ENCODE data around the gene PELI2.

The PELI2 gene

GRCh38 chr14:56117765-56118610 is at the start of gene PELI2:
Gene PELI2, plus strand, starts transcription at chr14:56118411. Its CDS starts 250 bp downstream, at chr14:56118661.
- peak; percentile 46 for DNase-seq

DNA sequence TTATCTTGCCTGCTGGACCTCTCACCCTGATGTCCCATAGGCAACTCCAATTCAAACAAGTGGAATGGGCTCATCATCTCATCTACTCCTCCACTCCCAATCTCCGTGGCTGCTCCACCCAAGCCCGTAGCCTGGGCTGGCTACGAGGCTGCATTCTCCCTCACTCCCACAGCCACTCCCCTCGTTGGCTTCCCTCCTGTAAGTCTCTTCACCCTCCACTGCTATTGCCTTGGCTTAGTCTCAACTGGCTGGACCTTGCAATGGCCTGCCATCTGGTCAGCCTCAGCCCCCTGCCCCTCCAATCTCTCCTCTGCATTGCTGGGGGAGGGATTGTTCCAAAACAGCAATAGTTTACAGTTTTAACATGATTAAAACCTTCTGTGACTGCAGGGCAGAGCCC is 44.4 kb upstream of the PELI2 start:
- DNase-seq, result no peak

GRCh38 chr14:56075301-56075700 is 42.9 kb upstream of the PELI2 start:
- DNase-seq, result no peak

DNA sequence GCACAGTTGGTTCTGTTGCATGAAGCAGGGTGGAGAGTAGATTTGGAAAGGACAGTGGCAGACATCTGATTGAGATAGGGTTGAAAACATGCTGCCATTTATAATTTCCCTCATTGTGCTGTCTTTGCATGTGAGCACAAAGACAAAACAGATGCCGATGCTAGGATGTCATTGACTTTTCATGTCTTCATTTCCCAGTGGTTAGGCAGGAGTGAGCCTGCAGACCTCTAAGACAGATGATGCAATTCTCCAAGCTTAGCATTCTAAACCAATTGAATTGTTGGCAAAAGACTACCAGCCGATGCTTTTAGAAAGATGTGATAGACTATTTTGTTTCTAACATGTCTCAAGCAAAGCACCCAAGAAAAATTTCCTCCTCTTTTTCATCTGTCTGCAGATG is 37.1 kb upstream of the PELI2 start:
- DNase-seq, result no peak

DNA sequence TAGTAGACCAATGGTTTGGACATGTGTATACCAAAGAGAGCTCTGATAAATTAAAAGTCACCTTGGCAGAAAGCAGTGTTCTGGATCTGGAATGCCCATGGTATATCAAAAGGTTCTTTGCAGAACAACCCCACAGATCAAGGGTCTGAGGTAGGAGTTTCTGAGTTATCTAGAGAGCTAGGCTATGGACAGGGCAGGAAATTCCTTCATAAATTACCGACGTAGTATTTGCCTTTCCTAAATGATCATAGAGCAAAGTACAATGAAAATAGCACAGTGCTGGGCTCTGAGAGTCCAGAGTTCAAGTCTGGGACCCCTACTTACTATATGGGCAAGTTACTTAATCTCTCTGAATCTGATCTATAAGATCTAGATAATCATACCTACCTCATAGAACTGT is 35.3 kb upstream of the PELI2 start:
- no peak for DNase-seq

GRCh38 chr14:56085471-56085870 is 32.7 kb upstream of the PELI2 start:
- no peak for DNase-seq

- no peak for DNase-seq
Measured at GRCh38 chr14:56087671-56088471, 30.3 kb upstream of the PELI2 start.

DNA sequence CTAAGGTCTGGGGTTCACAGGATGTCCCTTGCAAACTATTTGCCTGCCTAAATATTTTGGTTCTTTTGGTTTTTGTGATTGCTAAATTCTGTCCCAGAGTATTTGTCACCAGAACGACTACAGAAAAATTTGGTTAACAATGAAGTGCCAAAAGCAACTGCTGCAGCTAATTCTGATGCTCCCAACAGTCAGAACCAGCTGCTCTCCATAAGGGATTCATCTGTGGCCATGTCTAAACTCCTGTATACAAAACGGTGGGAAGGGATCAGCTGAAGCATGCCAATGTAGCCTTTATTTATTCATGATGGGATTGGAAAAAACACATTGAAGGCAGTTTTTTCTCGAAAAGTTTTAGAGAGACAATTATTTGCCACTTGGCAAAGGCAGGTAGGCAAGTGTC is 29.3 kb upstream of the PELI2 start:
- DNase-seq, result no peak

DNA sequence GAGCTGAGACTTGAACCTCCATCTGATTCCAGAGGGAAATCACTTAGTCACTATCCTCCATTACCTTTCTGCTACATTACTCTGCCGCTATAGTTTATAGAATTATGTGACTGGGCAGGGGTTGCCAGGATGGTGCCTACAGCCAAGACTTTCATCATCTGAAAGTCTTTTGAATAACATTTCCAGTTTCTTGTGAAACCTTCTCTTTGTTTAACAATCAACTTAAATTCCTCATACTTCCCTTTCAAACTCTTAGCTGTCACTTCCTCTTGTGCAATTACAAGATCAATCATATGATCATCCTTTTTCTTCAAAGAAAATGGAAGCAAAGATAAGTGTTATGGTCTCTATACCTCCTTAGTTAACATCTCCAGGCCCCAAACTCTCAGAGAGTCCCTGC is 25.4 kb upstream of the PELI2 start:
- DNase-seq, result no peak

GRCh38 chr14:56094076-56094475 is 24.1 kb upstream of the PELI2 start:
- no peak for DNase-seq

- no peak for DNase-seq
Measured at GRCh38 chr14:56098021-56098420, 20.2 kb upstream of the PELI2 start.

DNA sequence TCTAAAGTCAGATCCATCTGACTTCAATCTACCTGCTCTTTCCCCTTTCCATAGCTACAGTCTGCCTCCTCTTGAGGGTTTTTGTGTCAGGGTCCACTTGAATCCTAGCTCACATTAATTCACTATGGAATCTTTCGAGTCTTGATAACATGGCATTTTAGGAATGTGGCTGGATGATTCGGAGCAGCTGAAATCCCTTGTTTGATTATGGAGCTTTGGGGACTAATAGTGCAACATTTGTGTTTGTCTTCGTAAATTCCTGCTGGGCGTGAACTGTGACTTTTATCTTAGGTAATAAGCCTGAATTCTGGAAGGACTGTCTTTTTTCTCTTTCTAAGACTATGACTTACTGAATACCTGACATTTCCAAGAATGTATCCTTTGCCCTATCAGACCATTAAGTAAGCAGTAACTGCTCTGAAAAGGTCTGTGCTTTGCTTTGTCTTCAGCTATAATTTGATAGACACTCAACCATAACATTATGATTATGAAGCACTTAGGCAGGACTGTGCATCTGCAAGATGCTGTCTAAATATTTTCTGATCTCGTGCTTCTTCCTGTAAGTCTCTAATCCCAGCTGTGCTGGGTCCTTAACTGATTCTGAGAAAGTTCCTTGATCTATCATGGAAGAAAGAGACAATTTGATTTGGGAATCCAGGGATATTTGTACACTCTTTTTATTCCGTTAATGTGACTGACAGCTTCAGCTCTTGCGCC is 19.0 kb upstream of the PELI2 start:
- no peak for DNase-seq

GRCh38 chr14:56100556-56100955 is 17.7 kb upstream of the PELI2 start:
- no peak for DNase-seq

GRCh38 chr14:56102941-56103340 is 15.3 kb upstream of the PELI2 start:
- no peak for DNase-seq

DNA sequence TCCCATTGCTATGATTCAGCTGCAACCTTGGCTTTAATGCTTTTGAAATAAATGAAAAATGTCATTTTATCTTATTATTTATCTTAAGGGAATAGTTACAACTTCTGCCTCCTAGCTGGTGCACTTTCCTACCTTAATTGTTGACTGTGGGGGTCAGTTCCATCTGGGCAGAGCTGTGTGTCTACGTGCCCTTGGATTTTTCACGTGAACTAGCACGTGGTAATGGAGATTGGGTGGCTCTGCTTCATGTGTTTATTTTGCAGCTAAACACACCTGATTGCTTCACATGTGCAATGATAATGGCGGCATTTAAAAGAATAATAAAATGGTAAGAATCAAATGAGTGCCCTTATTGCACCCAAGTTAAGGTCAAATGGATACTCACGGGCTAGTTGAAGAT is 10.6 kb upstream of the PELI2 start:
- no peak for DNase-seq

- DNase-seq, result no peak
Measured at GRCh38 chr14:56108057-56108456, 10.2 kb upstream of the PELI2 start.

- no peak for DNase-seq
Measured at GRCh38 chr14:56112781-56113180, 5.4 kb upstream of the PELI2 start.

- DNase-seq, result no peak
Measured at GRCh38 chr14:56115334-56115870, 2.8 kb upstream of the PELI2 start.

- DNase-seq, result no peak
Measured at GRCh38 chr14:56115976-56116893, 2.0 kb upstream of the PELI2 start.

- DNase-seq, result no peak
Measured at GRCh38 chr14:56118611-56119181, 485 bp downstream of the PELI2 start.

DNA sequence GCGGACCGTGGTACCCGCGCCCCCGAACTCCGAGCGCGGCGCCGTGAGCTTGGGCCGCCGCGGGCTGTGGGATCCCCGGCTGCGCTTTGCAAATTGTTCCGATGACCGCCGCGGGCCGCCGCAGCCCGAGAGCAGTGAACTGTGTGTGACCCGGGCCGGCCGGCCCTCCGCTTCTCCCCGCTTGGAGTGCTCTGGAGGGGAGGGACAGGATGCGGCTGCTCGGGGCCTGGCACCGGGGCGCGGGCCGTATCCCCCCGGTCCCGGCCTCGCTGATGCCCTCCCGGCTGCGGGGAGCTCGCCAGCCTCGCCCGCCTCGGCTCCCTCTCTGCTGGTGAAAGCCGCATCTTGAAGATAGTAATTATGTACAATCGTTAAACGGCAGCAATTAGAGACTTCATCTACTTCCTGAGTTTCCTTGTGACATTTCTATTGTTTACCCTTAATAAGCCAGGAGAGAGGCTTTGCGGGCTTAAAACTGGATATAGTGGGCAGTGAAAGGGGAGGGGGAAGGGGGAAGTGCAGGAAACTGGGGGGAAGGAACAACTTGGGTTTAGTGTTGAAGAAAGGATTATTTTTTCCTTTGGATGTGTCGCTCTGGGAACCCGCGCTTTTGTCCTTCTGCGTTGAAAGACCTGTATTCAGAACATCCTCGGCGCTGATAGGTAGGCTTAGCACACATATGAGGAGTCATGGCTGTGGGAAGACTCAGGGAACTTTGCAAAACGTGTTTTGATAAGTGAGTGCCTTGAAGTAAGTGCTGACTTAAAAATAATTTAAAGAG is 1.2 kb downstream of the PELI2 start:
- DNase-seq, result peak; percentile 24

Measured in hematopoietic multipotent progenitor cell treated with erythropoietin and hydrocortisone succinate and interleukin-3 and kit ligand, for 8 days (in vitro differentiated cells).